Caco-2 (cell line): ENCODE data around the gene VAV2. TPM values are rescaled to one million over a fixed set of nuclear protein-coding genes. Genes with fewer than 3 reads are reported as not detected.

Experiments
- BruUV-seq: library from RNA; stranded (reverse); fragments of 400-500 nt; replicated peaks from 2 replicates; lab custom pipeline; 2021; lab: Mats Ljungman, UMichigan
- CTCF ChIA-PET: fragments of 300-600 bp; sonication (Branson Sonifier 250); formaldehyde crosslinking; loops from one replicate; lab custom pipeline; 2022; ENCODE audit warnings: antibody characterized with exemption; lab: Charles Lee
- POLR2A ChIA-PET: fragments of 300-600 bp; sonication (Branson Sonifier 250); formaldehyde crosslinking; loops from one replicate; lab custom pipeline; 2022; ENCODE audit warnings: antibody characterized with exemption; lab: Charles Lee
- DNase-seq, 2 experiments: peaks; one replicate each; pipeline versions ENCODE4 v3.0.0 to v3.0.0-alpha.2; 2020 to 2022
- H3K27me3 ChIP-seq: replicated peaks from 2 replicates; pipeline ENCODE4 v1.6.0; 2011; ENCODE audit warnings: low read length; ENCODE audit not compliant: control insufficient read depth, insufficient read depth
- H3K36me3 ChIP-seq: 2 replicates; pipeline ENCODE4 v1.5.1; 2011; ENCODE audit warnings: low read length; ENCODE audit not compliant: control insufficient read depth, insufficient read depth
- H3K4me1 ChIP-seq: fragments of 250-450 bp; sonication (Bioruptor Pico); 2 replicates; pipeline ENCODE4 v1.5.1; 2020; ENCODE audit warnings: mild to moderate bottlenecking
- H3K4me3 ChIP-seq: 2 replicates; pipeline ENCODE4 v1.5.1; 2011; ENCODE audit warnings: low read depth, mild to moderate bottlenecking, control low read depth, low read length
- H3K9me3 ChIP-seq: fragments of 250-450 bp; sonication (Bioruptor Pico); 2 replicates; pipeline ENCODE4 v1.5.1; 2020; ENCODE audit warnings: mild to moderate bottlenecking, moderate library complexity
- H3K27ac Mint-ChIP-seq: one replicate; pipeline ENCODE4 v1.8.0; 2022; ENCODE audit warnings: mixed read lengths; ENCODE audit not compliant: unreplicated experiment
- H3K27me3 Mint-ChIP-seq: one replicate; pipeline ENCODE4 v1.8.0; 2022; ENCODE audit warnings: mixed read lengths; ENCODE audit not compliant: insufficient read depth, unreplicated experiment
- H3K36me3 Mint-ChIP-seq: one replicate; pipeline ENCODE4 v1.8.0; 2022; ENCODE audit warnings: mild to moderate bottlenecking, mixed read lengths; ENCODE audit not compliant: insufficient read depth, unreplicated experiment
- H3K4me1 Mint-ChIP-seq: one replicate; pipeline ENCODE4 v1.8.0; 2022; ENCODE audit warnings: low read depth, mixed read lengths; ENCODE audit not compliant: unreplicated experiment
- H3K4me3 Mint-ChIP-seq: one replicate; pipeline ENCODE4 v1.8.0; 2022; ENCODE audit warnings: mild to moderate bottlenecking, moderate library complexity, mixed read lengths; ENCODE audit not compliant: unreplicated experiment
- H3K9me3 Mint-ChIP-seq: one replicate; pipeline ENCODE4 v1.8.0; 2022; ENCODE audit warnings: mixed read lengths; ENCODE audit not compliant: unreplicated experiment
- intact Hi-C: fragments of 100-400 bp; cut with micrococcal nuclease; formaldehyde crosslinking; loops from one replicate; pipeline ENCODE4 v1.10.0; 2022; ENCODE audit not compliant: unreplicated experiment
- total RNA-seq: library from RNA; stranded (reverse); gene quantifications from 2 replicates; pipeline ENCODE4 v1.2.3, GENCODE V29; 2022
- TF ChIP-seq, protein P1 (sequence below), 2 experiments: fragments of 200-600 bp in 1 of 2; IDR thresholded peaks; 1 replicate in 1 of 2; 2 replicates in 1 of 2; pipeline versions ENCODE4 v1.5.1 to v1.8.0; 2011 to 2022; ENCODE audit warnings: antibody characterized with exemption in 1 of 2, control low read depth in 1 of 2, inconsistent platforms in 1 of 2, low read depth in 1 of 2, low read length in 1 of 2, mild to moderate bottlenecking in 1 of 2, moderate library complexity in 1 of 2; ENCODE audit not compliant: insufficient read depth in 1 of 2, severe bottlenecking in 1 of 2, unreplicated experiment in 1 of 2

The VAV2 gene
- total RNA-seq, 1 experiment from 2014 or later: 55.3 TPM

DNA sequence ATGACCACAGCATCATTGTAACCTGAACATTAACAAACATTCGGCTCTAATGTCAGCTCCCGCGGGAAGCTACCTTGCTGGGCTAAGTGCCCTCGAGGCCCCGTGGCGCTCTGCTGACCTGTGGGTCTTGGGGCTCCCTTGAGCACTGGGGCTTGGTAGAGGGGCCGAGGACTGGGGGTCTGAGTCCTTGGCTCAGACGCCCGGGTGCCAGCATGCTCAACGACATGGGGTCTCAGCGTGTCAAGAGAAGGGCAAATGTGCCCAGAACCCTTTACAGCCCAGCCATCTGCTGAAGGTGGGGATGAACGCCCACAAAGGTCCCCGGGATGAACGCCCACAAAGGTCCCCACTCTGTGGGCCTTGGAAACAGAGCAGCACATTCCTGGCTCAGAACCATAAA is 214.3 kb downstream of the VAV2 start:
- peaks cover 56% of the 10 kb centered on the region for H3K36me3 Mint-ChIP-seq
- H3K27ac Mint-ChIP-seq: no peak overlapping the region
- POLR2A ChIA-PET: no interaction called here
- Histone ChIP-seq H3K36me3 (peaks cover 24% of the 10 kb centered on the region), H3K27me3 (no peaks in the 10 kb centered on the region), H3K4me1 (peaks cover 7% of the 10 kb centered on the region), H3K4me3 (no peak overlapping the region), H3K9me3 (peaks cover 7% of the 10 kb centered on the region; the same call in 1 of the 2 replicates)
- CTCF ChIA-PET: no interaction called here
- H3K27me3 Mint-ChIP-seq: no peaks in the 10 kb centered on the region
- H3K4me3 Mint-ChIP-seq: no peak overlapping the region
- TF ChIP-seq, protein P1, sequence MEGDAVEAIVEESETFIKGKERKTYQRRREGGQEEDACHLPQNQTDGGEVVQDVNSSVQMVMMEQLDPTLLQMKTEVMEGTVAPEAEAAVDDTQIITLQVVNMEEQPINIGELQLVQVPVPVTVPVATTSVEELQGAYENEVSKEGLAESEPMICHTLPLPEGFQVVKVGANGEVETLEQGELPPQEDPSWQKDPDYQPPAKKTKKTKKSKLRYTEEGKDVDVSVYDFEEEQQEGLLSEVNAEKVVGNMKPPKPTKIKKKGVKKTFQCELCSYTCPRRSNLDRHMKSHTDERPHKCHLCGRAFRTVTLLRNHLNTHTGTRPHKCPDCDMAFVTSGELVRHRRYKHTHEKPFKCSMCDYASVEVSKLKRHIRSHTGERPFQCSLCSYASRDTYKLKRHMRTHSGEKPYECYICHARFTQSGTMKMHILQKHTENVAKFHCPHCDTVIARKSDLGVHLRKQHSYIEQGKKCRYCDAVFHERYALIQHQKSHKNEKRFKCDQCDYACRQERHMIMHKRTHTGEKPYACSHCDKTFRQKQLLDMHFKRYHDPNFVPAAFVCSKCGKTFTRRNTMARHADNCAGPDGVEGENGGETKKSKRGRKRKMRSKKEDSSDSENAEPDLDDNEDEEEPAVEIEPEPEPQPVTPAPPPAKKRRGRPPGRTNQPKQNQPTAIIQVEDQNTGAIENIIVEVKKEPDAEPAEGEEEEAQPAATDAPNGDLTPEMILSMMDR (IDR thresholded peaks at IDR 0.05; ENCODE audit: insufficient read depth in 1 of 2, low read depth in 1 of 2, low read length in 1 of 2, severe bottlenecking in 1 of 2, unreplicated experiment in 1 of 2): no peak
- H3K9me3 Mint-ChIP-seq: no peaks in the 10 kb centered on the region
- H3K4me1 Mint-ChIP-seq: no peaks in the 10 kb centered on the region
- no TSS peak for BruUV-seq
- intact Hi-C loops: no loop called here
- DNase-seq: no peak

DNA sequence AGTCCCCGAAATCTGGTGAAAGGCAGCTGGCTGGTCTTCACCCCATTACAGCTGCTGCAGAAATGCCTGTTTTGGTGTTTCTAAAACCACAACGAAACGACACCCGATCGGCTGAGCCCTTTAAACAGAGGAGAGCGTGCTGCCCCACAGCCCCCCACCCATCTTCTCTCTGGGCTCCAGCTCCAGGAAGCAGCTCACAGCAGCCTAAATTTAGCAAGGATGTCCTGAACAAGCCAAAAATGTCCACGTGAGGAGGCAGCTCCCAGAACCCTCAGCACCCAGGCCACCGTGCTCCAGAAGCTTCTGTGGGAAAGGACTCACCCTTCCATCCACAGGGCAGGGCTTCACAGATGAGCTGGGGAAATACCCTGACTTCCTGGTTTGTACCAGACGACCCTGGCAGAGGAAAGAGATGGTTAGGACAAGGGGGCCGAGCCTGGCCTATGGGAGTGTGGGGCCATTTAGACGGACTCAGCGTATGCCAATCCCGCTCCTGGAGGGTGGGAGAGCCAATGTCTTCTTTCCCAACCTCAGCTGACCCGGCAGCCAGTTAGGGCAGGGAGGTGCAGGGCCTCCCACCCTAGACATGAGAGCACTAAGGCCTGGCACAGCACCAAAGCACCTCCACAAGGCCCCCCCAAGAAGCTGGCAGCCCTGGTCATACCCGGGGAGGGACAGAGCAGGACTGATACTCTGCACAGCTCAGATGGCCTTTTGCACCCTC is 214.9 kb downstream of the VAV2 start:
- H3K4me1 ChIP-seq: peaks cover under 1% of the 10 kb centered on the region; the same call in 1 of the 2 replicates
- intact Hi-C loops: no loop called here
- H3K27me3 ChIP-seq: no peaks in the 10 kb centered on the region
- DNase-seq: no peak
- ChIA-PET CTCF (no interaction called here), POLR2A (no interaction called here)
- TF ChIP-seq, protein P1 (IDR thresholded peaks at IDR 0.05; ENCODE audit: insufficient read depth in 1 of 2, low read depth in 1 of 2, low read length in 1 of 2, severe bottlenecking in 1 of 2, unreplicated experiment in 1 of 2): no peak
- Mint-ChIP-seq H3K27me3 (no peaks in the 10 kb centered on the region), H3K4me1 (no peaks in the 10 kb centered on the region), H3K9me3 (no peaks in the 10 kb centered on the region), H3K36me3 (peaks cover 61% of the 10 kb centered on the region), H3K27ac (no peak overlapping the region), H3K4me3 (no peak overlapping the region)
- H3K4me3 ChIP-seq: no peak overlapping the region
- no TSS peak for BruUV-seq
- H3K9me3 ChIP-seq: peaks cover 7% of the 10 kb centered on the region; the same call in 1 of the 2 replicates
- peaks cover 24% of the 10 kb centered on the region for H3K36me3 ChIP-seq

DNA sequence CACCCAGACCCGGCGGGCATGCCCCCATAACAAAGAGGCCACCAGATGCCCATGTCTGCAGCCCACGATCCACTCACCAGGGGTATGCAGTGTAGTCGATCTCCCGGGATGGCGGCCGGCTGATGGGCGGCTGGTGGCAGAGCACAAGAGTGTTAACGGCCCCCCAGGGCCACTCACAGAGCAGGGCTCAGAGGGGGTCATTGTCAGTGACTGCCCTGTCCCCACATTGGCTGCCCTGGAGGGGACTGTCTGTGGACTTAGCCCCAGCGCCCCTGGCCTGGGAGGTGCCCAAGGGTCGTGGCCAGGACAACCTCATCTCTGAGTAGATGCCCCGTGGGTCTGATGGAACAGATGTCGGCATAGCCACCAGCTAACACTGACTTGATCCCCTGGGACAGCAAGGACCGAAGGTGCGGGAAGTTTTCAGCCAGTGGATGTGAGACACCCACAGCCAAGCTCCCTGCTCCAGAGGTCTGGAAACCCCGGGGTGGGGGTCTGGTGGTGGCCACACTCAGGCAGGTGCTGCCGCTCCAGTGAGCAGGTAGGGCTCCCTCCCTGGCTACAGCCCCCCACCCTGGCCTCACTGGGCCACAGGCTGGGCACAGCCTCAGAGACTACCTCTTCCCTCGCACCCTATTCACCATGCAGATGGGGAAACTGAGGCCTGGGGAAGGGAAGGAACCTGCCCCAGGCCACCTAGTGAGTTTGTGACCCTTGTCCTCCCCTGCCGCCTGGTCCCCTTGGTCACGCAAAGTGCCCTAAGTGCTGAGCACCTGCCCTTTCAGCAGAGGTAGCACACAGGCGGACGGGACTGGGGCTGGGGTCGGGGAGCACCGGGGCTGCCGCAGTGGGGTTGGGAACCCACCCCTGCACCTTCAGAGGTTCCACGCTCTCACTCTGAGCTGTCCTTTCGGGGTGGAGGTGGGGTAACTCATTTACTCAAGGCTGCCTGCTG is 215.9 kb downstream of the VAV2 start:
- ChIA-PET POLR2A (no interaction called here), CTCF (no interaction called here)
- TF ChIP-seq, protein P1 (IDR thresholded peaks at IDR 0.05; ENCODE audit: insufficient read depth in 1 of 2, low read depth in 1 of 2, low read length in 1 of 2, severe bottlenecking in 1 of 2, unreplicated experiment in 1 of 2): no peak
- no peaks in the 10 kb centered on the region for H3K27me3 Mint-ChIP-seq
- no peaks in the 10 kb centered on the region for H3K4me1 ChIP-seq
- no peak overlapping the region for H3K4me3 Mint-ChIP-seq
- H3K9me3 Mint-ChIP-seq: no peaks in the 10 kb centered on the region
- no peaks in the 10 kb centered on the region for H3K27me3 ChIP-seq
- H3K4me3 ChIP-seq: no peak overlapping the region
- peaks cover 24% of the 10 kb centered on the region for H3K36me3 ChIP-seq
- no peak for DNase-seq
- H3K27ac Mint-ChIP-seq: no peak overlapping the region
- peaks cover 61% of the 10 kb centered on the region for H3K36me3 Mint-ChIP-seq
- intact Hi-C loops: no loop called here
- BruUV-seq: no TSS peak
- H3K4me1 Mint-ChIP-seq: no peaks in the 10 kb centered on the region
- peaks cover 7% of the 10 kb centered on the region; the same call in 1 of the 2 replicates for H3K9me3 ChIP-seq
